Stimulated activated CD4-positive, alpha-beta T cell treated with anti-CD3 and anti-CD28 coated beads, TNF-alpha, amount 100 ng/mL, for 4 hours (primary cell): ENCODE data around the gene CD244.
"Not testable (repeated sequence)": the region's sequence is repeated elsewhere in the genome, so short reads cannot be mapped to it uniquely, and the experiment has no call there.

Experiments
- DNase-seq, 3 experiments: peaks; one replicate each; pipeline ENCODE4 v3.0.0-alpha.2; 2020; ENCODE audit warnings: low read depth in 3 of 3

Gene CD244

GRCh38 chr1:160811147-160811546 is 51.5 kb downstream of the CD244 start:
- DNase-seq, result no peak

- no peak for DNase-seq
Observed at GRCh38 chr1:160810486-160810885, 52.2 kb downstream of the CD244 start.

DNA sequence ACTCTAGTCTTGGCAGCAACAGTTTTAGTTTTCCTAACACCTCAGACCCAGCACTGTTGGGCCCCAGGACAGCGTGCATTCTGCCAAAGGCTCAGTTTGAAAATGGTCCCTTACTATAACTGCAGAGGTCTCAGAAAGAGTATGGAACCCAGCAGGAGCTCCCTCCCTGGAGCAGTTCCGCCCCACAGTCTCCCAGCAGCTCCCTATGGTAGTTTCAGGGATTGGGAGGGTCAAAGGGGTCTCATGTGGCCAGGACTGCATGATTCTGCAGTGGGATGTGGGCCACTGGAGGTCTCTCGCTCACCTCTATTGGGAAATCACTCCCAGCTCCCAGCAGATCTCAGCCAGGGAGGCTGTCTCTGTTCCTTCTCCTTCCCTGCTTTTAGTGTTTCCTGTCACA is 54.4 kb downstream of the CD244 start:
- DNase-seq, result no peak

- no peak for DNase-seq
Observed at GRCh38 chr1:160807738-160808137, 54.9 kb downstream of the CD244 start.

GRCh38 chr1:160807247-160807646 is 55.4 kb downstream of the CD244 start:
- DNase-seq, result no peak

DNA sequence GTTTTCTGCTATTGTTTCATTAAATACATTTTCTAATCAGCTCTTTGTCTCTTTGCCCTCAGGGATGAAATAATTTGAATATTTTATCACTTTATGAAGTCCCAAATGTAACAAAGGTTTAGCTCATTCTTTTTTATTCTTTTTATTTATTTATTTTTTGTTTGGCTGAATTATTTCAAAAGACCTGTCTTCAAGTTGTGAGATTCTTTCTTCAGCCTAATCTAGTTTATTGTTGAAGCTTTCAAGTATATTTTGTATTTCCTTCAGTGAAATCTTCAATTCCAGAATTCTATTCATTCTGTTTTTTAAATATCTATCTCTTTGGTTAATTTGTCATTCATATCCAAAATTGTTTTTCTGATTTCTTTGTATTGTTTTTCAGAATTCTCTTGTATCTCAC is 55.9 kb downstream of the CD244 start:
- no peak for DNase-seq

DNA sequence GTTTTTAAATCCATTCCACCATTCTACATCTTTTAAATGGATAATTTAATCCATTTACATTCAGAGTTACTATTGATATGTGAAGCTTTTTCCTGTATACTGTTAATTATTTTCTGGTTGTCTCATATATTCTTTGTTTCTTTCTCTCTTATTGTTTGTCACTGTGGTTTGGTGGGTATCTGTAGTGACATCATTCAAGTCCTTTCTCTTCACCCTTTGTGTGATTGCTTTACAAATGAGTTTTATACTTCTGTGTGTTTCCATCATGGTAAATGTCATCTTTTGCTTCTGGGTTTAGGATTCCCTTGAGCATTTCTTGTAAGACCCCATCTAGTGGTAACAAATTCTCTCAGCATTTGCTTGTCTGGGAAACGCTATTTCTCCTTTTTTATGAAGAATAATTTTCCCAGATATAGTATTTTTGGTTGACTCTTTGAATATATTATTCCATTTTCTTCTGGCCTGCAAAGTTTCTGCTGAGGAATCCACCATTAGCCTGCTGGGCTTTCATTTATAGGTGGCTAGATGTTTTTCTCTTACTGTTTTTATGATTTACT is 56.5 kb downstream of the CD244 start:
- no peak for DNase-seq

DNA sequence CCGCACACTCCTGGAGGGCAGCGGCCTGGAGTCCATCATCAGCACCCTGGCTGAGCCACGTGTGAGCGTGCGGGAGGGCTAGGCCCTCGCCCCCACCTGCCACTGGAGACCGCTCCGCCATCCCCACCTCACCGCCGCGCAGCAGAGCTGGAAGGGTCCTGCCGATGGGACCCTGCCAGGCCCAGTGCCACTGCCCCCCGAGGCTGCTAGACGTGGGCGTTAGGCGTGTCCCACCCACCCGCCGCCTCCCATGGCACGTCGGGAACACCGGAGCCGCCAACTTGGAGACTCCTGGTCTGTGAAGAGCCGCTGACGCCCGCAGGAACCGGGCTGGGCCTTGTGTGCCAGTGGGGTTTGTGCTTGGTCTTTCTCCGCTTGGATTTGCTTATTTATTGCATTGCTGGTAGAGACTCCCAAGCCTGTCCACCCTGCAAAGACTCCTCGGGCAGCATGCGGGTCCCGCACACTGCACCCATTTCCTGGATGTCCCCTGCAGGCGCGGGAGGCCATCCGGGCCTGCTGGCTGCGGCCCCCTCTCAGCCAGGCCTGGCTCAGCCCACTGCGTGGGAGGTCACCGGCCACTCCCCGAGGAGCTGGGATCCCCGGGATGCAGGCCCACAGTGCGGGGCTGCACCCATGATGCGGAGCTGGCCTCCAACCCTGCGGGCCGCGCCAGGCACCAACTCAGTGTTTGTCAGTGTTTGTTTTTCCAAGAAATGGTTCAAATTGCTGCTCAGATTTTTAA is 60.7 kb downstream of the CD244 start:
- no peak for DNase-seq

DNA sequence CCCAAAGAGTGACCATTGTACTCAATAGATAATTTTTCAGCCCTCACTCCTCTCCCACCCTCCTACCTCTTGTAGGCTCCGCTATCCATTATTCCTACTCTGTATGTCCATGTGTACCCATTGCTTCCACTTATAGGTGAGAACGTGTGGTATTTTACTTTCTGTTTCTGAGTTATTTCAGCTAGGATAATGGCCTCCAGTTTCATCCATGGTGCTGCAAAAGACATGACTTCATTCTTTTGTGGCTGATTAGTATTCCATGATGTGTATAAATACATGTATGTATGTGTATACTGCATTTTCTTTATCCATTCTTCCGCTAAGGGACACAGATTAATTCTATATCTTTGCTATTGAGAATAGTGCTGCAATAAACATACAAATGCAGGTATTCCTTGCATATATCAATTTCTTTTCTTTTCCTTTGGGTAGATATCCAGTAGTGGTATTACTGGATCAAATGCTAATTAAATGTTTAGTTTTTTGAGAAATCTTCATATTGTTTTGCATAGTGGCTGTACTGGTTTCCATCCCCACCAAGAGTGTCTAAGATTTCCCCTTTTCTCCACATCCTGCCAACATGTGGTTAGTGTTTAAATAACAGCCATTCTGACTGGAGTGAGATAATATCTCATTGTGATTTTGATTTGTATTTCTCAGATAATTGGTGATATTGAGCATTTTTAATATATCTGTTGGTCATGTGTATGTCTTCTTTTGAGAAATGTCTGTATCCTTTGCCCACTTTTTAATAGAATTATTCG is 61.9 kb downstream of the CD244 start:
- DNase-seq, result no peak

GRCh38 chr1:160800142-160800541 is 62.5 kb downstream of the CD244 start:
- DNase-seq, result no peak

DNA sequence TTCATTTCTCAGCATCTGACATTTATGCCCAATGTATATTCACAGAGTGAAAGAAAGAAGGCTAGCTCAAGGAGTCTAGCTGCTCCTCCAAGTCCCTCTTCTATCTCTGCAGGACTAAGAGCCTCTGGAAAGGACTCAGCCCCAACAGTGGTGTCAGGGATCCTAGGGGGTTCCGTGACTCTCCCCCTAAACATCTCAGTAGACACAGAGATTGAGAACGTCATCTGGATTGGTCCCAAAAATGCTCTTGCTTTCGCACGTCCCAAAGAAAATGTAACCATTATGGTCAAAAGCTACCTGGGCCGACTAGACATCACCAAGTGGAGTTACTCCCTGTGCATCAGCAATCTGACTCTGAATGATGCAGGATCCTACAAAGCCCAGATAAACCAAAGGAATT is 63.0 kb downstream of the CD244 start:
- no peak for DNase-seq

GRCh38 chr1:160798439-160798838 is 64.2 kb downstream of the CD244 start:
- DNase-seq, result no peak

DNA sequence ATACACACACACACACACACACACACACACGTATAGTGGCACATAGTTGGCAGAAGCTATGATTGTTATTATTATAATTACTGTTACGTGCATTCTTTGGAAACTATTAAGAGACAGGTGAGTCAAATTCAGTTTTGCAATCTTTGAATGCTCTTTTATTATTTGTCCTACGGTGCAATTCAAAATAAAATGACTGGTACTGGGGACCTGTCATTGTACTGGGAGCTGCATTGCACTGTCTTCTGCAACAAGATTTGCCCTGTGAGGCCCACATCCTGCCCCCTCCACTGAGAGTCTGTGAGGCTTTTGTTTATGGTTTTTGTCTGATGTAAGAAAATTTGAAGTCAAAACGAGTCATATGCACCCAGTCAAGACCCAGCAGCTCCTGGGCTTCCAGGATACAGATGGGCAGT is 64.8 kb downstream of the CD244 start:
- peak in 1 of 3 experiments; percentile 23 for DNase-seq

GRCh38 chr1:160797271-160797709 is 65.4 kb downstream of the CD244 start:
- DNase-seq, result no peak

DNA sequence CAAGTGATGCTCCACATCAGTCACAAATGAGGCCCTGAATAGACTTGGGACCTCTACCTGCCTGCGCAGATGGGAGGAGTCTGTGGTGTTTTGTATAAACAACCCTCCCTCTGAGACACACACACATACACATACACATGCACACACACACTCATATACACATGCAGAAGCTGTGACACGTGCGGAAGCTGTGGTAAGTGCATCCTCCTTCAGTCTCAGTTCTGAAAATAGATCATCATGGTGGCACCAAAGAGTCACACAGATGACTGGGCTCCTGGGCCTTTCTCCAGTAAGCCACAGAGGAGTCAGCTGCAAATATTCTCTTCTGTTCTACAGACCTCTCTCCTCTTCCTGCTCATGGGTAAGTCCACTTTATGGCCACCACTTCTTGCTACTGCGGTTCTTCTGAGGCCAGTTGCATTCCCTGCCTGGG is 66.7 kb downstream of the CD244 start, which contains the start of gene LY9:
Gene LY9, plus strand, starts transcription at position 224 of the 433 bp plus-strand sequence. Its CDS starts 14 bp downstream, at position 238.
- peak in 2 of 3 experiments; percentile 64 to 67 for DNase-seq

DNA sequence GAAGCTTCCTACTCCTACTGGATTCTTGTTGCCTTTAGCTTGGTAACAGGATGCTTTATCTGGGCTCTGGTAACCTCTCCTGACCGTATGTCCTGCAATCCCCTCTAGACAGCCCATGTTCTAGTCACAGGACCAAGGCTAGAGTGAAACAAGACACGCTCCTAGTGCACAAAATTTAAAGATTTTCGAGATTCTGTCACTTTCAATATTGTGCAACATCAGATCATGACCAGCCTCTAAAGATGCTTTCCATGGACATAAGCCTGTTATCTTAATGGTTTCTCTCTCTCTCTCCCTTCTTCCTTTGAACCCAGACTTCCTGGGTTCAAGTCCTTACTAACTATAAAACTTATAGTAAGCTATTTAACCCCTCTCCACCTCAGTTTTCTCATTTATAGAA is 68.3 kb downstream of the CD244 start:
- DNase-seq, result no peak

GRCh38 chr1:160789702-160790611 is 72.7 kb downstream of the CD244 start:
- DNase-seq, result no peak

DNA sequence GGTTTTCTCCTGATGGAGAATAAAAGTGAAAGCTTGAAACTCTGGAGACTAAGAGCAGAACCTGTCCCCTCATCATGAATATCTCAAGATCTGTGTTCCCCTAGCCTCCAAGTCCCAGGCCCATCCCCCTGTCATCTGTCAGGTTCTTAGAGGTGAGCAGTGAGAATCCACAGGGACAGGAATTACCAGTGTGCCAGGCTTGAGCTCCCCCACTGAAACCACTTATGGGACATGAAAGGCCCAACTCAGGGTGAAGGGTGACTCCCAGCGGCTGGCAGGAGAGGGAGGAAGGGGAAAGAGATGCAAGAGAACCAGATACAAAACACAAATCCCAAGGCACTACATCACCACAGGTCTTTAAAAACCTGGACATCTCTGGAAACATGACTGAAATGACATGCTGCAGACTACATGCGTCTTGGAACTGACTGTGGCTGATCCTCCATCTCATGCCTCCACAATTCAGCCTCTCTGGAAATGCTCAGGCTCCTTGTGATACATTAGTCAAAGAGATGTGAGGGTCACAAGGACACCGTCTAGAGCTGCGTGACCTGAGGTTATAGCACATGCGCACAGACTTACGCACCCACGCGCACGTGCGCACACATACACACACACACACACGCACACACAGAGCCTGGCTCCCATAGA is 73.5 kb downstream of the CD244 start:
- no peak for DNase-seq

GRCh38 chr1:160782988-160783765 is 79.5 kb downstream of the CD244 start:
- not testable (repeated sequence) for DNase-seq
